Kidney glomerular epithelial cell (primary cell): ENCODE results near the gene ETFA.

ENCODE experiments used
- DNase-seq: peaks from one replicate; lab custom pipeline; 2025; lab: John Stamatoyannopoulos, UW

Gene ETFA

GRCh38 chr15:76169911-76170800 lies 141.1 kb downstream of the ETFA start:
- no peak for DNase-seq

- no peak for DNase-seq
Measured at GRCh38 chr15:76169018-76169417, 142.3 kb downstream of the ETFA start.

- DNase-seq = no peak
Measured at GRCh38 chr15:76168237-76168984, 142.9 kb downstream of the ETFA start.

GRCh38 chr15:76165951-76166350 lies 145.3 kb downstream of the ETFA start:
- DNase-seq = no peak
